IMR-90 (cell line): ENCODE measurements around the gene RAP2B. TPM values are rescaled to one million over a fixed set of nuclear protein-coding genes. Genes with fewer than 3 reads are reported as not detected.

Experiments
- ATAC-seq: fragments of 200-7000 bp; cut with Tn5 transposase; 2 replicates; pipeline ENCODE4 v1.9.1; 2020; ENCODE audit warnings: low read depth, mild to moderate bottlenecking, moderate library complexity
- BruUV-seq: library from RNA; stranded (reverse); fragments of 400-500 nt; replicated peaks from 2 replicates; lab custom pipeline; 2021; lab: Mats Ljungman, UMichigan
- CTCF ChIA-PET: fragments of 300-600 bp; formaldehyde crosslinking; extraction: SDS; loops from one replicate; lab custom pipeline; 2021; ENCODE audit warnings: antibody characterized with exemption; lab: Yijun Ruan, JAX
- POLR2A ChIA-PET: fragments of 300-600 bp; sonication (Branson Sonifier 250); formaldehyde crosslinking; loops from one replicate; lab custom pipeline; 2022; ENCODE audit warnings: antibody characterized with exemption; ENCODE audit not compliant: unreplicated experiment; lab: Charles Lee
- DNase-seq: peaks from one replicate; pipeline ENCODE4 v3.0.0; 2013
- H2AFZ ChIP-seq: replicated peaks from 2 replicates; pipeline ENCODE3; 2013; ENCODE audit warnings: low read length, mild to moderate bottlenecking; ENCODE audit not compliant: poor library complexity
- H2AK5ac ChIP-seq: 2 replicates; pipeline ENCODE4 v1.6.1; 2013; ENCODE audit warnings: low read depth, low read length, inconsistent platforms
- H2AK9ac ChIP-seq: replicated peaks from 2 replicates; pipeline ENCODE3; 2013; ENCODE audit warnings: mild to moderate bottlenecking, low read depth, low read length, moderate library complexity; ENCODE audit not compliant: poor library complexity
- H2BK120ac ChIP-seq: 2 replicates; pipeline ENCODE4 v1.6.1; 2013; ENCODE audit warnings: low read depth, low read length, inconsistent platforms
- H2BK15ac ChIP-seq: 3 replicates; pipeline ENCODE4 v1.6.1; 2013; ENCODE audit warnings: low read depth, low read length, inconsistent platforms
- H2BK20ac ChIP-seq: 2 replicates; pipeline ENCODE4 v1.6.1; 2013; ENCODE audit warnings: low read depth, mild to moderate bottlenecking, inconsistent platforms, low read length, moderate library complexity
- H2BK5ac ChIP-seq: 2 replicates; pipeline ENCODE4 v1.6.1; 2013; ENCODE audit warnings: mild to moderate bottlenecking, low read depth, low read length, inconsistent platforms; ENCODE audit not compliant: poor library complexity, severe bottlenecking
- H3K14ac ChIP-seq: replicated peaks from 2 replicates; pipeline ENCODE4 v1.6.1; 2013; ENCODE audit warnings: low read depth, low read length, inconsistent platforms
- H3K18ac ChIP-seq: 2 replicates; pipeline ENCODE4 v1.6.1; 2013; ENCODE audit warnings: low read depth, low read length, control low read depth
- H3K23ac ChIP-seq: 2 replicates; pipeline ENCODE4 v1.6.1; 2013; ENCODE audit warnings: low read depth, low read length, inconsistent platforms
- H3K27ac ChIP-seq: 2 replicates; pipeline ENCODE4 v1.5.1; 2013; ENCODE audit warnings: mild to moderate bottlenecking, control low read depth, low read length; ENCODE audit not compliant: insufficient read depth
- H3K27me3 ChIP-seq: 2 replicates; pipeline ENCODE4 v1.6.1; 2013; ENCODE audit warnings: low read length; ENCODE audit not compliant: control insufficient read depth, insufficient read depth
- H3K36me3 ChIP-seq: 2 replicates; pipeline ENCODE4 v1.6.1; 2013; ENCODE audit warnings: low read length, mixed read lengths; ENCODE audit not compliant: control insufficient read depth, insufficient read depth
- H3K4ac ChIP-seq: 2 replicates; pipeline ENCODE4 v1.6.1; 2013; ENCODE audit warnings: low read depth, low read length, inconsistent platforms
- H3K4me1 ChIP-seq: 2 replicates; pipeline ENCODE4 v1.6.1; 2013; ENCODE audit warnings: low read length, mixed read lengths; ENCODE audit not compliant: control insufficient read depth, insufficient read depth
- H3K4me2 ChIP-seq: 2 replicates; pipeline ENCODE4 v1.6.1; 2013; ENCODE audit warnings: low read depth, mild to moderate bottlenecking, control low read depth, low read length, moderate library complexity
- H3K4me3 ChIP-seq: 2 replicates; pipeline ENCODE4 v1.5.1; 2013; ENCODE audit warnings: low read depth, mild to moderate bottlenecking, control low read depth, low read length, moderate library complexity; ENCODE audit not compliant: insufficient read depth
- H3K56ac ChIP-seq: 2 replicates; pipeline ENCODE4 v1.6.1; 2013; ENCODE audit warnings: low read length, inconsistent platforms; ENCODE audit not compliant: insufficient read depth; ENCODE audit errors: extremely low read depth
- H3K79me1 ChIP-seq, 2 experiments: 2 replicates each; pipeline ENCODE4 v1.6.1; 2013; ENCODE audit warnings: low read length in 2 of 2, inconsistent platforms in 1 of 2, low read depth in 1 of 2
- H3K9ac ChIP-seq: 2 replicates; pipeline ENCODE4 v1.6.1; 2013; ENCODE audit warnings: low read depth, low read length, control low read depth
- H3K9me1 ChIP-seq: 2 replicates; pipeline ENCODE4 v1.6.1; 2013; ENCODE audit warnings: low read length, inconsistent platforms; ENCODE audit not compliant: insufficient read depth
- H3K9me3 ChIP-seq: 2 replicates; pipeline ENCODE4 v1.6.1; 2013; ENCODE audit warnings: low read length; ENCODE audit not compliant: control insufficient read depth, insufficient read depth
- H4K20me1 ChIP-seq: 2 replicates; pipeline ENCODE4 v1.6.1; 2013; ENCODE audit warnings: low read length, inconsistent platforms; ENCODE audit not compliant: insufficient read depth
- H4K5ac ChIP-seq: 2 replicates; pipeline ENCODE4 v1.6.1; 2013; ENCODE audit warnings: mild to moderate bottlenecking, low read depth, low read length, control low read depth
- H4K8ac ChIP-seq, 2 experiments: 2 replicates each; pipeline ENCODE4 v1.6.1; 2013; ENCODE audit warnings: low read depth in 2 of 2, low read length in 2 of 2, control low read depth in 1 of 2, inconsistent platforms in 1 of 2
- H4K91ac ChIP-seq: 2 replicates; pipeline ENCODE4 v1.6.1; 2013; ENCODE audit warnings: low read depth, low read length, inconsistent platforms; ENCODE audit not compliant: insufficient read depth
- BHLHE40 ChIP-seq: fragments of 150-350 bp; IDR thresholded peaks from 2 replicates; pipeline ENCODE4 v1.6.1; 2016; ENCODE audit warnings: mild to moderate bottlenecking, low read depth, low read length
- CEBPB ChIP-seq: IDR thresholded peaks from 2 replicates; pipeline ENCODE4 v1.6.1; 2012; ENCODE audit warnings: low read depth, low read length, improper control_type of control experiment
- CHD1 ChIP-seq: IDR thresholded peaks from 2 replicates; pipeline ENCODE4 v1.6.1; 2012; ENCODE audit warnings: low read depth, low read length, improper control_type of control experiment
- CTCF ChIP-seq: conservative IDR thresholded peaks from 2 replicates; pipeline ENCODE4 v1.5.1; 2012; ENCODE audit warnings: mild to moderate bottlenecking, low read depth, low read length, improper control_type of control experiment
- FOS ChIP-seq: fragments of 150-350 bp; IDR thresholded peaks from 2 replicates; pipeline ENCODE4 v1.6.1; 2016; ENCODE audit warnings: low read depth, low read length
- MAFK ChIP-seq: IDR thresholded peaks from 2 replicates; pipeline ENCODE4 v1.6.1; 2012; ENCODE audit warnings: low read depth, low read length, improper control_type of control experiment
- MAZ ChIP-seq: IDR thresholded peaks from 2 replicates; pipeline ENCODE4 v1.6.1; 2012; ENCODE audit warnings: low read depth, mild to moderate bottlenecking, low read length, improper control_type of control experiment, moderate library complexity, borderline replicate concordance
- MXI1 ChIP-seq: IDR thresholded peaks from 2 replicates; pipeline ENCODE4 v1.6.1; 2012; ENCODE audit warnings: low read depth, mild to moderate bottlenecking, low read length, moderate library complexity, borderline replicate concordance
- NFE2L2 ChIP-seq: fragments of 150-350 bp; IDR thresholded peaks from 2 replicates; pipeline ENCODE4 v1.6.1; 2016; ENCODE audit warnings: low read depth, mild to moderate bottlenecking, low read length
- POLR2A ChIP-seq: IDR thresholded peaks from 2 replicates; pipeline ENCODE4 v1.6.1; 2012; ENCODE audit warnings: mild to moderate bottlenecking, low read depth, low read length
- RAD21 ChIP-seq: IDR thresholded peaks from 2 replicates; pipeline ENCODE4 v1.6.1; 2012; ENCODE audit warnings: low read length, improper control_type of control experiment
- RCOR1 ChIP-seq: IDR thresholded peaks from 2 replicates; pipeline ENCODE4 v1.6.1; 2012; ENCODE audit warnings: mild to moderate bottlenecking, low read length, improper control_type of control experiment; ENCODE audit not compliant: insufficient replicate concordance
- RFX5 ChIP-seq: IDR thresholded peaks from 2 replicates; pipeline ENCODE4 v1.8.0; 2012; ENCODE audit warnings: low read depth, mild to moderate bottlenecking, low read length, moderate library complexity
- SMC3 ChIP-seq: fragments of 150-350 bp; IDR thresholded peaks from 2 replicates; pipeline ENCODE4 v1.6.1; 2016; ENCODE audit warnings: low read depth, mild to moderate bottlenecking, antibody characterized with exemption, low read length, moderate library complexity
- USF2 ChIP-seq: fragments of 150-350 bp; IDR thresholded peaks from 2 replicates; pipeline ENCODE4 v1.6.1; 2017; ENCODE audit warnings: mild to moderate bottlenecking, antibody characterized with exemption, low read length, low read depth
- WGBS, 2 experiments: methylation state at CpG; one replicate each; pipeline versions ENCODE4 v1.1.5 to v1.1.7; 2013; ENCODE audit warnings: missing lambda C conversion rate in 2 of 2; ENCODE audit not compliant: insufficient read length in 1 of 2; ENCODE audit errors: extremely low coverage in 2 of 2; 5-methylcytosine and 5-hydroxymethylcytosine counted together
- dilution Hi-C: fragments of 300-500 bp; cut with HindIII; formaldehyde crosslinking; loops from one replicate; pipeline ENCODE4 v1.14.3; 2018; ENCODE audit warnings: low sequenced_read_pairs; ENCODE audit not compliant: unreplicated experiment
- in situ Hi-C: fragments of 300-500 bp; cut with MboI; formaldehyde crosslinking; loops from 3 replicates; pipeline ENCODE4 v1.14.3; 2019; ENCODE audit warnings: low sequenced_read_pairs, inconsistent platforms, mixed read lengths
- intact Hi-C: fragments of 100-400 bp; cut with micrococcal nuclease; formaldehyde crosslinking; loops from 2 replicates; pipeline ENCODE4 v1.10.0; 2022
- polyA plus RNA-seq, 3 experiments: library from polyadenylated mRNA; depleted of rRNA; stranded (reverse); fragments of >200 nt; gene quantifications; 2 replicates each; pipeline ENCODE4 v1.2.3, GENCODE V29; 2012; ENCODE audit warnings: low replicate concordance in 1 of 3
- total RNA-seq: library from RNA; depleted of rRNA; stranded (reverse); fragments of >200 nt; gene quantifications from 2 replicates; pipeline ENCODE4 v1.2.3, GENCODE V29; 2012
- TF ChIP-seq, protein P1 (sequence below): fragments of 150-350 bp; IDR thresholded peaks from 2 replicates; pipeline ENCODE4 v1.6.1; 2016; ENCODE audit warnings: low read depth, mild to moderate bottlenecking, low read length, moderate library complexity, borderline replicate concordance

RAP2B gene
- total and polyA plus RNA-seq, 2 of the 4 experiments (the other 2 are of a cell fraction), result 6.6 to 12.4 TPM

DNA sequence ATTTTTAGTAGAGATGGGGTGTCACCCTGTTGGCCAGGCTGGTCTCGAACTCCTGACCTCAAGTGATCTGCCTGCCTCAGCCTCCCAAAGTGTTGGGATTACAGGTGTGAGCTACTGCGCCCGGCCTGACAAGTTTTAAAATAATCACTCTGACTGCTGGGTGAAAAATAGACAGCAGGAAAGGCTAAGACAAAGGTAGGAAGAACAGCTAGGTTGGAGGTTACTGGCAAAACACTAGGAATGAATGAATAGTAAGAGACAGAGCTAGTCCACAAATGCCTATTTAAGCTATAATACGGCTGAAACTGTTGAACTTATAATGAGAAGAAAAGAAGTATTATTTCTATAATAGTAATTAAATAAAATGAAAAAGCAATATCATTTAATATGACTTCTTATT is 46.7 kb upstream of the RAP2B start:
- Histone ChIP-seq H2AFZ (no peak overlapping the region), H3K9ac (no peak overlapping the region), H2AK5ac (no peak overlapping the region), H2BK120ac (no peak overlapping the region), H3K4me1 (no peaks in the 10 kb centered on the region), H4K91ac (no peak overlapping the region), H2AK9ac (no peak overlapping the region), H3K4ac (no peak overlapping the region), H2BK15ac (no peak overlapping the region), H4K20me1 (no peaks in the 10 kb centered on the region), H3K9me1 (no peaks in the 10 kb centered on the region), H3K27ac (no peak overlapping the region), H3K79me1 (no peaks in the 10 kb centered on the region), H3K27me3 (no peaks in the 10 kb centered on the region), H4K8ac (no peak overlapping the region), H3K4me2 (no peak overlapping the region), H3K36me3 (no peaks in the 10 kb centered on the region), H2BK5ac (no peak overlapping the region), H3K56ac (no peak overlapping the region), H4K5ac (no peak overlapping the region), H3K9me3 (no peaks in the 10 kb centered on the region), H3K4me3 (no peak overlapping the region), H2BK20ac (no peak overlapping the region), H3K14ac (no peak overlapping the region), H3K18ac (no peak overlapping the region), H3K23ac (no peak overlapping the region)
- TF ChIP-seq FOS (no peak), RAD21 (no peak), CEBPB (no peak), POLR2A (no peak), MXI1 (no peak), CTCF (no peak), MAFK (no peak), CHD1 (no peak), MAZ (no peak), RFX5 (no peak), USF2 (no peak), SMC3 (no peak), RCOR1 (no peak), BHLHE40 (no peak), NFE2L2 (no peak)
- TF ChIP-seq, protein P1, sequence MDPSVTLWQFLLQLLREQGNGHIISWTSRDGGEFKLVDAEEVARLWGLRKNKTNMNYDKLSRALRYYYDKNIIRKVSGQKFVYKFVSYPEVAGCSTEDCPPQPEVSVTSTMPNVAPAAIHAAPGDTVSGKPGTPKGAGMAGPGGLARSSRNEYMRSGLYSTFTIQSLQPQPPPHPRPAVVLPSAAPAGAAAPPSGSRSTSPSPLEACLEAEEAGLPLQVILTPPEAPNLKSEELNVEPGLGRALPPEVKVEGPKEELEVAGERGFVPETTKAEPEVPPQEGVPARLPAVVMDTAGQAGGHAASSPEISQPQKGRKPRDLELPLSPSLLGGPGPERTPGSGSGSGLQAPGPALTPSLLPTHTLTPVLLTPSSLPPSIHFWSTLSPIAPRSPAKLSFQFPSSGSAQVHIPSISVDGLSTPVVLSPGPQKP, result no peak
- ATAC-seq (no peak), DNase-seq (no peak)
- 83% methylated on average over 2 of the region's 4 CpGs; no CpG with 5 or more reads in 1 of the 2 experiments for WGBS, 2 experiments
- dilution Hi-C loops (no loop called here), in situ Hi-C loops (no loop called here), intact Hi-C loops (no loop called here)
- CTCF ChIA-PET, result no interaction called here
- POLR2A ChIA-PET, result no interaction called here
- no TSS peak for BruUV-seq
